Loucy (cell line): ENCODE data around the gene ZNF705A.
"Not testable (repeated sequence)": the region's sequence is repeated elsewhere in the genome, so short reads cannot be mapped to it uniquely, and the experiment has no call there.

Experiments
- CTCF ChIP-seq: fragments of 200-600 bp; sonication (generic); conservative IDR thresholded peaks from 2 replicates; pipeline ENCODE4 v1.5.1; 2014; ENCODE audit warnings: mild to moderate bottlenecking, antibody characterized with exemption, low read length
- EZH2phosphoT487 ChIP-seq: fragments of 200-600 bp; IDR thresholded peaks from 2 replicates; pipeline ENCODE4 v1.6.1; 2018; ENCODE audit warnings: antibody characterized with exemption, mild to moderate bottlenecking, moderate library complexity, borderline replicate concordance

DNA sequence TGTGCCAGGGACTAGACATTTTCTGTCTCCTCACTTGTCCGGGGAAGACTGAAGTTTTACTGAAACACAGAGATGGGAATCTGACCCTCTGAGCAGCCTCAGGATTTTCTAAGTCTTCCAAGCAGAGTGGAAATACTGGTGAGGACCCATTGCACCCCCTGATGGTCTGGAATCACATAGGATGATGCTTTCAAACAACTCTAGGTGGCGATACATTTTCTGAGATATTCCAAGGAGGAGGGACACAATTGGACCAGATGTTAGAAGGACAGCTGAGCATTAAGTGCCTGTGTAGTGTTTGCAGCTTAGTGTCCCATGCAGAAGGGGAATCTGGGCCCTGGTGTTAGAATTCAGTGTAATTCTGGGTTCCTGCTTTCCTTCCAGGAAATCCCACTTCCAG is 31.3 kb downstream of the ZNF705A start:
- peak; percentile 23; the same call in 1 of the 2 replicates for TF ChIP-seq CTCF
- not testable (repeated sequence) for TF ChIP-seq EZH2phosphoT487
